GM12878 (cell line): ENCODE results near the gene ACCSL. TPM values are rescaled to one million over a fixed set of nuclear protein-coding genes. Genes with fewer than 3 reads are reported as not detected.

Experiments used
- ATAC-seq: fragments of 200-7000 bp; cut with Tn5 transposase; 3 replicates; pipeline ENCODE4 v1.9.1; 2020; ENCODE audit warnings: mild to moderate bottlenecking, moderate library complexity
- BruUV-seq: library from RNA; stranded (reverse); fragments of 400-500 nt; replicated peaks from 2 replicates; lab custom pipeline; 2021; lab: Mats Ljungman, UMichigan
- CTCF ChIA-PET: fragments of 300-600 bp; sonication (Branson Sonifier 250); formaldehyde crosslinking; extraction: SDS; loops from one replicate; lab custom pipeline; 2021; ENCODE audit warnings: inconsistent platforms; lab: Yijun Ruan, JAX
- POLR2A ChIA-PET: fragments of 350-600 bp; formaldehyde crosslinking; extraction: SDS; loops from one replicate; lab custom pipeline; 2021; ENCODE audit warnings: inconsistent platforms; lab: Charles Lee
- RAD21 ChIA-PET: fragments of 300-600 bp; sonication (Branson Sonifier 250); formaldehyde crosslinking; loops from one replicate; lab custom pipeline; 2023; ENCODE audit warnings: antibody characterized with exemption; ENCODE audit not compliant: unreplicated experiment; lab: Charles Lee
- SMC1A ChIA-PET: fragments of 300-600 bp; sonication (Branson Sonifier 250); formaldehyde crosslinking; loops from one replicate; lab custom pipeline; 2023; ENCODE audit not compliant: unreplicated experiment, uncharacterized antibody; lab: Charles Lee
- DNase-seq: peaks from one replicate; pipeline ENCODE4 v3.0.0-alpha.2; 2011; ENCODE audit warnings: low read depth, low spot score
- FAIRE-seq: peaks from 3 replicates; lab custom pipeline; 2011; peaks lifted over from hg19 to GRCh38; lab: Jason Lieb, UNC
- H2AFZ ChIP-seq: 2 replicates; pipeline ENCODE4 v1.6.0; 2011; ENCODE audit warnings: low read depth, low read length, control low read depth; ENCODE audit not compliant: control insufficient read depth
- H3K27ac ChIP-seq: 2 replicates; pipeline ENCODE4 v1.5.1; 2011; ENCODE audit warnings: control low read depth; ENCODE audit not compliant: control insufficient read depth, insufficient read depth
- H3K27me3 ChIP-seq, 2 experiments: replicated peaks in 1 of 2; 2 replicates each; pipeline versions ENCODE4 v1.6.0 to v1.6.1; 2011; ENCODE audit warnings: low read length in 1 of 2; ENCODE audit not compliant: control insufficient read depth in 2 of 2, insufficient read depth in 2 of 2
- H3K36me3 ChIP-seq, 2 experiments: 2 replicates each; pipeline ENCODE4 v1.5.1; 2011; ENCODE audit warnings: low read length in 1 of 2; ENCODE audit not compliant: control insufficient read depth in 2 of 2, insufficient read depth in 2 of 2
- H3K4me1 ChIP-seq: 2 replicates; pipeline ENCODE4 v1.6.1; 2011; ENCODE audit warnings: mild to moderate bottlenecking, low read length, moderate library complexity, mixed read lengths; ENCODE audit not compliant: control insufficient read depth, insufficient read depth
- H3K4me2 ChIP-seq: 2 replicates; pipeline ENCODE4 v1.6.0; 2011; ENCODE audit warnings: control low read depth; ENCODE audit not compliant: control insufficient read depth, insufficient read depth
- H3K4me3 ChIP-seq: fragments of 200-600 bp; sonication (generic); 2 replicates; pipeline ENCODE4 v1.5.1; 2016
- H3K79me2 ChIP-seq: 2 replicates; pipeline ENCODE4 v1.6.0; 2011; ENCODE audit warnings: low read length; ENCODE audit not compliant: control insufficient read depth, insufficient read depth
- H3K9ac ChIP-seq: 2 replicates; pipeline ENCODE4 v1.8.0; 2011; ENCODE audit warnings: low read length, control low read depth, mixed read lengths; ENCODE audit not compliant: control insufficient read depth, insufficient read depth
- H3K9me3 ChIP-seq: replicated peaks from 3 replicates; pipeline ENCODE4 v1.5.1; 2011; ENCODE audit warnings: mild to moderate bottlenecking, low read length; ENCODE audit not compliant: control insufficient read depth, insufficient read depth
- H4K20me1 ChIP-seq: 2 replicates; pipeline ENCODE4 v1.6.0; 2011; ENCODE audit not compliant: control insufficient read depth, insufficient read depth
- CBX5 ChIP-seq: sonication (generic); IDR thresholded peaks from 2 replicates; pipeline ENCODE4 v1.6.1; 2016; ENCODE audit warnings: low read depth, moderate library complexity, mild to moderate bottlenecking, inconsistent platforms
- CHD4 ChIP-seq: fragments of 200-600 bp; sonication (generic); IDR thresholded peaks from 2 replicates; pipeline ENCODE4 v1.6.1; 2016; ENCODE audit warnings: mild to moderate bottlenecking
- ELK1 ChIP-seq: IDR thresholded peaks from 2 replicates; pipeline ENCODE4 v1.6.1; 2012; ENCODE audit warnings: low read depth, low read length, improper control_type of control experiment
- EZH2 ChIP-seq: IDR thresholded peaks from 2 replicates; pipeline ENCODE4 v1.6.1; 2012; ENCODE audit warnings: low read depth, mild to moderate bottlenecking, control low read depth, inconsistent platforms, low read length, borderline replicate concordance; ENCODE audit not compliant: control insufficient read depth
- HCFC1 ChIP-seq: fragments of 150-350 bp; IDR thresholded peaks from 2 replicates; pipeline ENCODE4 v1.6.1; 2014; ENCODE audit warnings: low read length
- HDAC6 ChIP-seq: fragments of 200-600 bp; sonication (generic); IDR thresholded peaks from one replicate; pipeline ENCODE4 v1.8.0; 2017; ENCODE audit warnings: antibody characterized with exemption; ENCODE audit not compliant: unreplicated experiment
- HSF1 ChIP-seq: fragments of 150-350 bp; IDR thresholded peaks from 2 replicates; pipeline ENCODE4 v1.6.1; 2014; ENCODE audit warnings: mild to moderate bottlenecking, low read depth, low read length
- IRF5 ChIP-seq: fragments of 450-650 bp; IDR thresholded peaks from 2 replicates; pipeline ENCODE4 v1.6.1; 2017; ENCODE audit warnings: borderline replicate concordance
- PAX8 ChIP-seq: fragments of 450-650 bp; IDR thresholded peaks from 2 replicates; pipeline ENCODE4 v1.6.1; 2017; ENCODE audit warnings: mild to moderate bottlenecking, moderate library complexity
- PRDM15 ChIP-seq: fragments of 450-650 bp; formaldehyde crosslinking; IDR thresholded peaks from 2 replicates; pipeline ENCODE4 v1.4.0; 2020; ENCODE audit warnings: mild to moderate bottlenecking, moderate library complexity
- WGBS: methylation state at CpG from one replicate; pipeline ENCODE4 v1.1.6; 2016; ENCODE audit warnings: low lambda C conversion rate; ENCODE audit not compliant: insufficient replicate concordance, insufficient coverage; ENCODE audit errors: missing lambda C conversion rate; 5-methylcytosine and 5-hydroxymethylcytosine counted together
- in situ Hi-C: fragments of 300-500 bp; cut with MboI; formaldehyde crosslinking; loops from 9 replicates; pipeline ENCODE4 v1.14.3; 2018; ENCODE audit warnings: mixed read lengths
- intact Hi-C: fragments of 100-400 bp; cut with micrococcal nuclease; formaldehyde crosslinking; loops from one replicate; pipeline ENCODE4 v1.14.2; 2022; ENCODE audit not compliant: unreplicated experiment
- polyA plus RNA-seq, 11 experiments: library from polyadenylated mRNA; depleted of rRNA in 4 of 11; unstranded in 6 of 11; stranded (reverse) in 5 of 11; fragments of >200 nt; fragmentation: Nextera tagmentation in 4 of 11; fragmentation: Illumina TruSeq in 1 of 11; extraction: Ambion mirVana in 4 of 11; extraction: Trizol in 1 of 11; gene quantifications; 1 replicate in 1 of 11; 2 replicates in 10 of 11; pipeline versions ENCODE4 v1.2.1 to v1.2.3, GENCODE V29; 2011 to 2016; ENCODE audit warnings: inconsistent platforms in 2 of 11, missing spikeins in 2 of 11, low read depth in 1 of 11
- total RNA-seq, 4 experiments: library from RNA; depleted of rRNA in 3 of 4; stranded (reverse); fragments of >200 nt in 3 of 4; fragmentation: Illumina TruSeq in 1 of 4; extraction: Trizol in 1 of 4; gene quantifications; 2 replicates each; pipeline versions ENCODE4 v1.2.1 to v1.2.3, GENCODE V29; 2013 to 2021
- TF ChIP-seq, protein P1 (sequence below): fragments of 450-650 bp; IDR thresholded peaks from 2 replicates; pipeline ENCODE4 v1.6.1; 2018; ENCODE audit warnings: borderline replicate concordance, mild to moderate bottlenecking; ENCODE audit not compliant: partially characterized antibody
- TF ChIP-seq, protein P2 (sequence below): IDR thresholded peaks from 2 replicates; pipeline ENCODE4 v1.6.1; 2012; ENCODE audit warnings: low read length, inconsistent platforms

ACCSL gene
- total and polyA plus RNA-seq, 10 of the 15 experiments (the other 5 are each of a cell fraction or from before 2014, with no cell fraction given): 0.15 TPM; not detected in 9

GRCh38 chr11:44101098-44101497 is 53.3 kb downstream of the ACCSL start:
- Histone ChIP-seq H2AFZ (no peak overlapping the region), H3K27ac (no peak overlapping the region), H3K9me3 (no peaks in the 10 kb centered on the region), H4K20me1 (no peaks in the 10 kb centered on the region), H3K9ac (no peak overlapping the region), H3K79me2 (no peaks in the 10 kb centered on the region; the same call in 1 of the 2 replicates), H3K27me3 (no peaks in the 10 kb centered on the region), H3K36me3 (no peaks in the 10 kb centered on the region), H3K4me1 (no peaks in the 10 kb centered on the region; the same call in 1 of the 2 replicates), H3K4me2 (no peak overlapping the region), H3K4me3 (no peak overlapping the region)
- SMC1A ChIA-PET: no interaction called here
- ATAC-seq: no peak
- intact Hi-C loops: loop anchor here (10.0 kb wide), 1 partner anchor 56 kb away; the partner anchor contains the start of gene ACCSL
- RAD21 ChIA-PET: no interaction called here
- WGBS: 94% methylated on average over 2 of the region's 2 CpGs
- no peak for FAIRE-seq
- in situ Hi-C loops: no loop called here
- POLR2A ChIA-PET: no interaction called here
- no TSS peak for BruUV-seq
- no peak for DNase-seq
- CTCF ChIA-PET: interaction anchor here (1.0 to 1.5 kb wide), 3 partner anchors 9 to 35 kb away, joined by 3 to 6 read pairs (median 3); no protein-coding TSS in a partner anchor
- TF ChIP-seq ELK1 (no peak), EZH2 (no peak), IRF5 (no peak), CHD4 (no peak), HSF1 (no peak), HCFC1 (no peak), HDAC6 (no peak), PAX8 (no peak), CBX5 (no peak), PRDM15 (no peak)
- TF ChIP-seq, protein P1, sequence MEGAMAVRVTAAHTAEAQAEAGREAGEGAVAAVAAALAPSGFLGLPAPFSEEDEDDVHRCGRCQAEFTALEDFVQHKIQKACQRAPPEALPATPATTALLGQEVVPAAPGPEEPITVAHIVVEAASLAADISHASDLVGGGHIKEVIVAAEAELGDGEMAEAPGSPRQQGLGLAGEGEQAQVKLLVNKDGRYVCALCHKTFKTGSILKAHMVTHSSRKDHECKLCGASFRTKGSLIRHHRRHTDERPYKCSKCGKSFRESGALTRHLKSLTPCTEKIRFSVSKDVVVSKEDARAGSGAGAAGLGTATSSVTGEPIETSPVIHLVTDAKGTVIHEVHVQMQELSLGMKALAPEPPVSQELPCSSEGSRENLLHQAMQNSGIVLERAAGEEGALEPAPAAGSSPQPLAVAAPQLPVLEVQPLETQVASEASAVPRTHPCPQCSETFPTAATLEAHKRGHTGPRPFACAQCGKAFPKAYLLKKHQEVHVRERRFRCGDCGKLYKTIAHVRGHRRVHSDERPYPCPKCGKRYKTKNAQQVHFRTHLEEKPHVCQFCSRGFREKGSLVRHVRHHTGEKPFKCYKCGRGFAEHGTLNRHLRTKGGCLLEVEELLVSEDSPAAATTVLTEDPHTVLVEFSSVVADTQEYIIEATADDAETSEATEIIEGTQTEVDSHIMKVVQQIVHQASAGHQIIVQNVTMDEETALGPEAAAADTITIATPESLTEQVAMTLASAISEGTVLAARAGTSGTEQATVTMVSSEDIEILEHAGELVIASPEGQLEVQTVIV: no peak
- TF ChIP-seq, protein P2, sequence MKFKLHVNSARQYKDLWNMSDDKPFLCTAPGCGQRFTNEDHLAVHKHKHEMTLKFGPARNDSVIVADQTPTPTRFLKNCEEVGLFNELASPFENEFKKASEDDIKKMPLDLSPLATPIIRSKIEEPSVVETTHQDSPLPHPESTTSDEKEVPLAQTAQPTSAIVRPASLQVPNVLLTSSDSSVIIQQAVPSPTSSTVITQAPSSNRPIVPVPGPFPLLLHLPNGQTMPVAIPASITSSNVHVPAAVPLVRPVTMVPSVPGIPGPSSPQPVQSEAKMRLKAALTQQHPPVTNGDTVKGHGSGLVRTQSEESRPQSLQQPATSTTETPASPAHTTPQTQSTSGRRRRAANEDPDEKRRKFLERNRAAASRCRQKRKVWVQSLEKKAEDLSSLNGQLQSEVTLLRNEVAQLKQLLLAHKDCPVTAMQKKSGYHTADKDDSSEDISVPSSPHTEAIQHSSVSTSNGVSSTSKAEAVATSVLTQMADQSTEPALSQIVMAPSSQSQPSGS: no peak
